Frontal cortex (tissue), 4 donors: ENCODE results near the gene S100B. TPM values are rescaled to one million over a fixed set of nuclear protein-coding genes. Genes with fewer than 3 reads are reported as not detected.
"Not testable (repeated sequence)": the region's sequence is repeated elsewhere in the genome, so short reads cannot be mapped to it uniquely, and the experiment has no call there.

Experiments
- DNase-seq, 2 donors: peaks; one replicate each; pipeline ENCODE4 v3.0.0; 2012; ENCODE audit warnings: low spot score in 2 of 2
- FAIRE-seq: peaks from 2 replicates; lab custom pipeline; 2012; peaks lifted over from hg19 to GRCh38; lab: Jason Lieb, UNC
- total RNA-seq: library from RNA; depleted of rRNA; stranded (reverse); fragments of >200 nt; gene quantifications from one replicate; pipeline ENCODE4 v1.2.3, GENCODE V29; 2014
- donor health status: control.
- donor health status: control.
- donor health status: control.

The S100B gene
- total RNA-seq, 1 donor from 2014 or later = 6.1 TPM

GRCh38 chr21:46605767-46606426, 1.0 kb upstream of the S100B start:
- FAIRE-seq = no peak
- DNase-seq = peak in 1 of 2 donors; percentile 9

- FAIRE-seq (no peak), DNase-seq (peak in 1 of 2 donors; percentile 3)
Observed at GRCh38 chr21:46604329-46604974, 430 bp downstream of the S100B start.

DNA sequence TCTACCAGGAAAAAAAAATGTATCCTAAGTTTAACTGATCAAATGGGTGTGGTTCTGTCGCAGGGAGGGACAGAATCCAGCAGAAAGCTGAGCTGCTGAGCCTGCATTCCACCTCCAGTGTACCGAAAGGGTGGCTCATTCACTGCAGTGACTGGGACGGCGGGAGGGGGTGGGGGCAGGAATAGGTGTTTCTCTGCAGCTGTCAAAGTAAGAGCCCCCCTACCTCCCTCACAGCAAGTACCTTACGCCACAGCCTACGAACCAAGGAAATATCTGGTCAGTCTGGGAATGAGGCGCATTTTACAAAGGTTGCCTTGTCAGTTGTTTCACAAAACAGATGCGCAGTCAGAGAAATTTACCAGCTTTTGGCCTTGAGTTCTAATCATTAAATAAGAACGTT, 1.7 kb downstream of the S100B start:
- FAIRE-seq (no peak), DNase-seq (peak in 1 of 2 donors; percentile 49)

GRCh38 chr21:46600978-46601377, 3.9 kb downstream of the S100B start:
- FAIRE-seq (no peak), DNase-seq (peak in 1 of 2 donors; percentile 13)

GRCh38 chr21:46600305-46600704, 4.6 kb downstream of the S100B start:
- no peak for FAIRE-seq
- DNase-seq = no peak

- DNase-seq (peak; percentile 53 to 72), FAIRE-seq (no peak)
Observed at GRCh38 chr21:46598581-46599572, 6.0 kb downstream of the S100B start.

DNA sequence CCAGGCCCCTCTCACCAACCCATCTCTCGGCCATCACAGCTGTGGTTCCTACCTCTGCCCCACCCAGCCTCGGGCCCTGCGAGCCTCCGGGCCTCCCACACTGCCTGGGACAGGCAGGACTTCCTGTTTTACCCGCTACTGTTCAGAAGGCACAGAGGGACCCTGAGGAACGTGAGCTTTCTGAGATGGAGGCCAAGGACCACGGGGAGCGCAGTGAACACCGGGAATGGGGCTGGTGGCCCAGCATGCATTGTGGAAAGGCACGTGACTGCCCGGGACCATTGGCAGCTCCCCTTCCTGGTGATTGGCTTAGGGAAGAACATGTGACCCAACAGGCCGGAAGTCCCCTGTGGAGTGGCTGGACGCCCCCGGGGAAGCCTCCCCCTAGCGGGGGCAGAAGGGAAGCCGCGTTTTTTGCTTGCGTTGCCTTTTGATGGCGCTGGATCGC, 7.0 kb downstream of the S100B start:
- FAIRE-seq = no peak
- DNase-seq = peak in 1 of 2 donors; percentile 29

GRCh38 chr21:46597031-46597430, 7.9 kb downstream of the S100B start:
- FAIRE-seq = no peak
- DNase-seq = peak in 1 of 2 donors; percentile 5

DNA sequence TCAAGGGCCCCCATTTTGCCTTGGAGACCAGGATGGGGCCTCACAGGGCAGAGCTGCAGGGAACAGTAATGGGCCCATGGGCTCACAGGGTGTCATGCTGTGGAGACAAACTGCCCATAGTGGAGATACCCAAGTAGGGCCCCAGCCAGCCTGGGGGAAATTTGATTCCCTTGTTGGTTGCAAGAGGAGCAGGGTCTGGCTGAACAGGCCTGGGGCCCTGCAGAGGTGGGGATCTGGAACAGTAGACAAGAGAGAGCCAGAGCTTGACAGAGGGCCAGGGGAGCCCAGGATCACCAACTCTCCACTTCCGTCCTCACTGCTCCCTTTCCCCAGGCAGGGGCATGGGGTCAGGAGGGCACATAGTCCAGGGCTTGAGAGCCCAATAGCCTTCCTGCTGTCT, 8.7 kb downstream of the S100B start:
- peak in 1 of 2 donors; percentile 23 for DNase-seq
- no peak for FAIRE-seq

GRCh38 chr21:46594276-46594675, 10.6 kb downstream of the S100B start:
- no peak for FAIRE-seq
- no peak for DNase-seq

GRCh38 chr21:46585191-46585953, 19.5 kb downstream of the S100B start:
- no peak for FAIRE-seq
- DNase-seq = no peak

- FAIRE-seq (no peak), DNase-seq (no peak)
Observed at GRCh38 chr21:46581780-46582307, 23.0 kb downstream of the S100B start.

GRCh38 chr21:46579394-46579793, 25.5 kb downstream of the S100B start:
- not testable (repeated sequence) for DNase-seq, FAIRE-seq

- FAIRE-seq, DNase-seq: not testable (repeated sequence)
Observed at GRCh38 chr21:46577786-46578185, 27.1 kb downstream of the S100B start.

DNA sequence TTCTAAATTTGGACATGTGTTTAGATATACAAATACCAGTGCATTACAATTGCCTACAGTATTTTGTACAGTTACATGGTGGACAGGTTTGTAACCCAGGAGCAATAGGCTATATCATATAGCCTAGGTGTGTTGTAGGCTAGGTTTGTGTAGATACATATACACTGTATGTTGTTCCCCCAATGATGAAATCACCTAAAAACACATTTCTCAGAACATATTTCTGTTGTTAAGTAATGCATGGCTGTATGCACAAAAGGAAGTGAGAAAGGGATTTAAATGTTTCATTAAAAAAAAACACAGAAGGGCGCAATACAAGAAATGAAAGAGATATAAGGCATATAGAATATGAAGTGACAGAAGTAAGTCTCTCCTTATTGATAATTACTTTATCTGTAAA, 32.0 kb downstream of the S100B start:
- FAIRE-seq = no peak
- DNase-seq = no peak

GRCh38 chr21:46570631-46571030, 34.3 kb downstream of the S100B start:
- FAIRE-seq (no peak), DNase-seq (no peak)

DNA sequence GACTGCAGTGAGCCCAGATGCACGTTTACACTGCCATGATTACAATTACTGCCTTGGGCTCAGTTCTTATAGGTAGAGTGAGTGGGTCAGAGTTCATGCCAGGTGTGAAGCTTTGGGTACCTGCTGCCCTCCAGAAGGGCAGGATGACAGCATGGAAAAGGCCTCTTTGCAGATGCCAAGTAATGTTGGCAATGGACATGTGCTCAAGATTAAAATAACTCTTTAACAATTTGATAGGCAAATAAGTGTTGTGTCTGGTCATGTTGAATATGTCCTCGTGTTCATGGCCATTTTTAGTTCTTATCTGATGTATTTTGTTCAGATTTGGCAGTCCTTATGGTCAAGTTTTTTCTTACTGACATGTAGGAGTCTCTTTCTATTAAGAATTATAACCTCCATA, 34.8 kb downstream of the S100B start:
- FAIRE-seq (no peak), DNase-seq (no peak)

GRCh38 chr21:46569081-46569480, 35.8 kb downstream of the S100B start:
- DNase-seq (no peak), FAIRE-seq (no peak)

DNA sequence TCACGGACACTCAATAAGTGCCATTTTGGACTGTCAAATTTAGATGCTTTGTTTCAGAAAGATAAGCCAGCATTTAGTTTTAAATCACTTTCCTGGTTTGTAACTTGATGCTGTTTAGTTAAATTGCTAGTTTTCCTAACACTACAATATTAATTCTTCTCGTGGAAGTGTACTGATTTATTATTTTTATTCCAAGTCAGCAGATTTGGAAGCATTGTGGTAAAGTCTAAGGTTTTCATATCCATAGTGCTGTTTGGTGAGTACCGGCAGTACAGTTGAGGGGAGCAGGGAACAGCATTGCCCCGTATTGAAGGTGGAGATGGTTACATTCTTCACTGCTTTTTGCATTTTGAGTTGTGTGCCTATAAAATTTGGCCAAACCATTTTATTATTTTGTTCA, 36.3 kb downstream of the S100B start:
- FAIRE-seq = no peak

More for the DNA sequence above, 36.3 kb downstream of the S100B start:
- DNase-seq = no peak
